ENCODE data around the gene FGF14. TPM values are rescaled to one million over a fixed set of nuclear protein-coding genes. Genes with fewer than 3 reads are reported as not detected.

The FGF14 gene
- total RNA-seq, 2 donors from 2014 or later = not detected

- Mint-ChIP-seq H3K27ac (no peak overlapping the region), H3K36me3 (no peaks in the 10 kb centered on the region)
- ATAC-seq = no peak
Measured at GRCh38 chr13:101830035-101830434, 571.8 kb downstream of the FGF14 start.

GRCh38 chr13:101829484-101829883 lies 572.4 kb downstream of the FGF14 start:
- Mint-ChIP-seq H3K27ac (no peak overlapping the region), H3K36me3 (no peaks in the 10 kb centered on the region), H3K9me3 (peaks cover 16% of the 10 kb centered on the region), H3K4me1 (ENCODE audit: low read depth in 2 of 2) (no peaks in the 10 kb centered on the region), H3K27me3 (no peaks in the 10 kb centered on the region), H3K4me3 (no peak overlapping the region)
- DNase-seq (ENCODE audit: low spot score) (no peak), ATAC-seq (no peak)

More at GRCh38 chr13:101830035-101830434, 571.8 kb downstream of the FGF14 start:
- Mint-ChIP-seq H3K4me3 (no peak overlapping the region), H3K27me3 (no peaks in the 10 kb centered on the region), H3K4me1 (ENCODE audit: low read depth in 2 of 2) (no peaks in the 10 kb centered on the region), H3K9me3 (peaks cover 16% of the 10 kb centered on the region)
- no peak for DNase-seq (ENCODE audit: low spot score)

GRCh38 chr13:101828119-101828518 lies 573.7 kb downstream of the FGF14 start:
- Mint-ChIP-seq H3K27ac (no peak overlapping the region), H3K4me1 (ENCODE audit: low read depth in 2 of 2) (no peaks in the 10 kb centered on the region), H3K27me3 (no peaks in the 10 kb centered on the region), H3K36me3 (no peaks in the 10 kb centered on the region), H3K9me3 (peaks cover 18% of the 10 kb centered on the region), H3K4me3 (no peak overlapping the region)
- DNase-seq (ENCODE audit: low spot score) = no peak
- no peak for ATAC-seq

- no peaks in the 10 kb centered on the region for H3K4me1 Mint-ChIP-seq (ENCODE audit: low read depth in 2 of 2)
- ATAC-seq = no peak
- no peak overlapping the region for H3K4me3 Mint-ChIP-seq
- H3K27me3 Mint-ChIP-seq = no peaks in the 10 kb centered on the region
- H3K36me3 Mint-ChIP-seq = no peaks in the 10 kb centered on the region
- H3K9me3 Mint-ChIP-seq = no peaks in the 10 kb centered on the region
- H3K27ac Mint-ChIP-seq = no peak overlapping the region
- no peak for DNase-seq (ENCODE audit: low spot score)
Measured at GRCh38 chr13:101817898-101818297, 584.0 kb downstream of the FGF14 start.

- peaks cover 0 to 7% of the 10 kb centered on the region in 2 donors for H3K27me3 Mint-ChIP-seq
- H3K27ac Mint-ChIP-seq = no peak overlapping the region
- no peak for ATAC-seq
- no peak for DNase-seq (ENCODE audit: low spot score)
- H3K4me3 Mint-ChIP-seq = no peak overlapping the region
- no peaks in the 10 kb centered on the region for H3K9me3 Mint-ChIP-seq
- H3K36me3 Mint-ChIP-seq = no peaks in the 10 kb centered on the region
- no peaks in the 10 kb centered on the region for H3K4me1 Mint-ChIP-seq (ENCODE audit: low read depth in 2 of 2)
Measured at GRCh38 chr13:101811881-101812280, 590.0 kb downstream of the FGF14 start.

GRCh38 chr13:101811284-101811839 lies 590.5 kb downstream of the FGF14 start:
- Mint-ChIP-seq H3K36me3 (no peaks in the 10 kb centered on the region), H3K27ac (no peak overlapping the region), H3K27me3 (peaks cover 0 to 7% of the 10 kb centered on the region in 2 donors), H3K4me3 (no peak overlapping the region), H3K9me3 (no peaks in the 10 kb centered on the region), H3K4me1 (ENCODE audit: low read depth in 2 of 2) (no peaks in the 10 kb centered on the region)
- DNase-seq (ENCODE audit: low spot score) (no peak), ATAC-seq (no peak)

GRCh38 chr13:101799196-101799595 lies 602.7 kb downstream of the FGF14 start:
- Mint-ChIP-seq H3K36me3 (no peaks in the 10 kb centered on the region), H3K27ac (no peak overlapping the region), H3K27me3 (peaks cover 0 to 20% of the 10 kb centered on the region in 2 donors), H3K4me3 (no peak overlapping the region), H3K9me3 (peaks cover 8% of the 10 kb centered on the region), H3K4me1 (ENCODE audit: low read depth in 2 of 2) (no peaks in the 10 kb centered on the region)
- ATAC-seq (no peak), DNase-seq (ENCODE audit: low spot score) (no peak)

GRCh38 chr13:101798437-101798836 lies 603.4 kb downstream of the FGF14 start:
- Mint-ChIP-seq H3K36me3 (no peaks in the 10 kb centered on the region), H3K4me3 (no peak overlapping the region), H3K27me3 (peaks cover 0 to 20% of the 10 kb centered on the region in 2 donors), H3K4me1 (ENCODE audit: low read depth in 2 of 2) (no peaks in the 10 kb centered on the region), H3K9me3 (peaks cover 8% of the 10 kb centered on the region), H3K27ac (no peak overlapping the region)
- DNase-seq (ENCODE audit: low spot score) = no peak
- ATAC-seq = no peak

GRCh38 chr13:101795460-101795859 lies 606.4 kb downstream of the FGF14 start:
- Mint-ChIP-seq H3K36me3 (no peaks in the 10 kb centered on the region), H3K27me3 (peaks cover 0 to 6% of the 10 kb centered on the region in 2 donors), H3K4me3 (no peak overlapping the region), H3K9me3 (peaks cover 5% of the 10 kb centered on the region), H3K27ac (no peak overlapping the region), H3K4me1 (ENCODE audit: low read depth in 2 of 2) (no peaks in the 10 kb centered on the region)
- no peak for DNase-seq (ENCODE audit: low spot score)
- ATAC-seq = no peak

- Mint-ChIP-seq H3K9me3 (peaks cover 5% of the 10 kb centered on the region), H3K36me3 (no peaks in the 10 kb centered on the region), H3K27me3 (peaks cover 0 to 6% of the 10 kb centered on the region in 2 donors), H3K4me3 (no peak overlapping the region), H3K4me1 (ENCODE audit: low read depth in 2 of 2) (no peaks in the 10 kb centered on the region), H3K27ac (no peak overlapping the region)
- ATAC-seq (no peak), DNase-seq (ENCODE audit: low spot score) (no peak)
Measured at GRCh38 chr13:101795025-101795424, 606.8 kb downstream of the FGF14 start.

GRCh38 chr13:101792189-101792588 lies 609.7 kb downstream of the FGF14 start:
- Mint-ChIP-seq H3K4me1 (ENCODE audit: low read depth in 2 of 2) (no peaks in the 10 kb centered on the region), H3K36me3 (no peaks in the 10 kb centered on the region), H3K27me3 (peaks cover 0 to 6% of the 10 kb centered on the region in 2 donors), H3K27ac (no peak overlapping the region), H3K9me3 (peaks cover 5% of the 10 kb centered on the region), H3K4me3 (no peak overlapping the region)
- ATAC-seq (no peak), DNase-seq (ENCODE audit: low spot score) (no peak)

GRCh38 chr13:101785858-101786257 lies 616.0 kb downstream of the FGF14 start:
- DNase-seq (ENCODE audit: low spot score) (no peak), ATAC-seq (no peak)
- Mint-ChIP-seq H3K36me3 (no peaks in the 10 kb centered on the region), H3K9me3 (peaks cover 12% of the 10 kb centered on the region), H3K27me3 (peaks cover 0 to 14% of the 10 kb centered on the region in 2 donors), H3K27ac (no peak overlapping the region), H3K4me3 (no peak overlapping the region), H3K4me1 (ENCODE audit: low read depth in 2 of 2) (no peaks in the 10 kb centered on the region)

GRCh38 chr13:101784313-101784712 lies 617.5 kb downstream of the FGF14 start:
- Mint-ChIP-seq H3K4me1 (ENCODE audit: low read depth in 2 of 2) (no peaks in the 10 kb centered on the region), H3K36me3 (no peaks in the 10 kb centered on the region), H3K27me3 (peaks cover 0 to 16% of the 10 kb centered on the region in 2 donors), H3K4me3 (no peak overlapping the region), H3K9me3 (peaks cover 12% of the 10 kb centered on the region), H3K27ac (no peak overlapping the region)
- ATAC-seq (no peak), DNase-seq (ENCODE audit: low spot score) (no peak)

- Mint-ChIP-seq H3K36me3 (no peaks in the 10 kb centered on the region), H3K4me1 (ENCODE audit: low read depth in 2 of 2) (no peaks in the 10 kb centered on the region), H3K4me3 (no peak overlapping the region), H3K27me3 (peaks cover 0 to 16% of the 10 kb centered on the region in 2 donors), H3K9me3 (peaks cover 13% of the 10 kb centered on the region), H3K27ac (no peak overlapping the region)
- ATAC-seq (no peak), DNase-seq (ENCODE audit: low spot score) (no peak)
Measured at GRCh38 chr13:101783554-101783953, 618.3 kb downstream of the FGF14 start.

- DNase-seq (ENCODE audit: low spot score) (no peak), ATAC-seq (no peak)
- H3K27me3 Mint-ChIP-seq = peaks cover 0 to 16% of the 10 kb centered on the region in 2 donors
Measured at GRCh38 chr13:101780211-101780610, 621.6 kb downstream of the FGF14 start.

More at GRCh38 chr13:101780211-101780610, 621.6 kb downstream of the FGF14 start:
- H3K4me1 Mint-ChIP-seq (ENCODE audit: low read depth in 2 of 2) = no peaks in the 10 kb centered on the region
- no peaks in the 10 kb centered on the region for H3K36me3 Mint-ChIP-seq
- peaks cover 18% of the 10 kb centered on the region for H3K9me3 Mint-ChIP-seq
- no peak overlapping the region for H3K27ac Mint-ChIP-seq
- H3K4me3 Mint-ChIP-seq = no peak overlapping the region

All from natural killer cell treated with Interleukin-12 subunit alpha and Interleukin-12 subunit beta and Interleukin-15 and Interleukin-18, amount 100 ng/mL, for 72 hours (primary cell).